ENCODE data around the gene HAGHL.
"Not testable (repeated sequence)": the region's sequence is repeated elsewhere in the genome, so short reads cannot be mapped to it uniquely, and the experiment has no call there.

HAGHL gene

GRCh38 chr16:689175-689897 lies 37.6 kb upstream of the HAGHL start:
- no peak for DNase-seq (ENCODE audit: low read depth)

DNA sequence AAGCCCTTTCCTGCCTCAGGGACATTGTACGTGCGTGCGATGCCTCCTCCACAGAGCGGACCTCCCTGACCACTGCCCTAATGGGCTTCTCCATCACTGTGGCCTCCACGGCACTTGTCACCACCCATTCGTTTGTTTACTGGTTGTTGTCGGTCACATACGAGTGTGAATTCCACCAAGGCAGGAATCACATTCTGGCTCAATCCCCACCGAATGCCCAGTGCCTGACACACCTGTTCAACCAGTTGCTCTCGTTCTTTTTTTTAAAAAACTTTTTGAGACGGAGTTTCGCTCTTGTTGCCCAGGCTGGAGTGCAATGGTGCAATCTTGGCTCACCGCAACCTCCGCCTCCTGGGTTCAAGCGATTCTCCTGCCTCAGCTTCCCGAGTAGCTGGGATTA lies 35.7 kb upstream of the HAGHL start:
- DNase-seq (ENCODE audit: low read depth), result not testable (repeated sequence)

DNA sequence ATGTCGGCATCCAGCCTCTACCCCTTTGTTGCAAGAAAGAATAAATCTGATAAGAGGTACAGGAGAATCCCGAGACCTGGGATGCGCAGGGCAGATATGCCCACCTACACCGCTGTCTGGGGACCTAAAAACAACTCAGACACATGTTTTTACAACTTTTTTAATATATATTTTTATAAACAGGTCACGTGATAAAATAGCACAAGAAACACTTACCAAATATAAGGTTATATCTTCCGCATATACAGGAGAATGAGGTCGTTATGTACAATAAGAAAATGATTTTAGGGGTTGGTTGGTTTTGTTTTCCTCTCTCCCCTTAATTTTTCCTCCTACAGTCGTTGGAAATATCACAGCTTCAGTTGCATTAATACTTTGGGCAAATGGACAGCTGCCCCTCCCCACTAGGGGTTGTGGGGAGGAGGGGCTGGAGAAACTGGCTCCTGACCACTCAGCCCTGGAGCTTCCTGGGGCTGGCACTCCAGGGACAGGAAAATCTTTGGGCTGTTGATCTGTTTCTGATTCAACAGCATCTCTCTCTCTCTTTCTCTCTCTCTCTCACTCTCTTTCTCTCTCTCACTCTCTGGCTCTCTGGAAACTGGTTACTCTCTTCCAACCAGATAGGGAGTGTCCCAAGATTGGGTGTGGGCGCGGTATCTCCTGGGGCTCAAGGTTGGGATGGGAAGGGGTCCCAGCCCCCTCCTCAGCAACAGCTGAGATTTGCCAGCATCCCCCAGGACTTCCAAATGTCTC lies 34.4 kb upstream of the HAGHL start:
- DNase-seq (ENCODE audit: low read depth), result no peak

DNA sequence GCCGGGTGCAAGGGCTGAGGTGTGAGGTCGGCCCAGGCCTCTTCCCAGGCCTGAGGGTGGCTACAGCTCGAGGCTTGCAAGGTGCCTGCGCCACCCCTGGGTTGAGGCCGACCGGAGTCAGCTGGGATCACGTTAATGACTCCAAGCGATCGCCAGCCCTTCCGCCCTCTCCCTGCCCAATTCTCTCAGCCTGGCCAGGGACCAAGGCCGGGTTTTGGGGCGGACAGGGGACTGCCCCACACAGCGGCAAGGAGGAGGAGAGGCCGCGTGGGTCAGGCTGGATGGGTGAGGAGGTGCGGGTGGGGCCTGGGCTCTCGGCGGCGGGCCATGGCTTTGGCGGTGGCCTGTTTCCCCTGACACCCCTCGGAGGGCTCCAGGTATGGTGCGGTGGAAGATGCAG lies 33.5 kb upstream of the HAGHL start:
- DNase-seq (ENCODE audit: low read depth), result no peak

DNA sequence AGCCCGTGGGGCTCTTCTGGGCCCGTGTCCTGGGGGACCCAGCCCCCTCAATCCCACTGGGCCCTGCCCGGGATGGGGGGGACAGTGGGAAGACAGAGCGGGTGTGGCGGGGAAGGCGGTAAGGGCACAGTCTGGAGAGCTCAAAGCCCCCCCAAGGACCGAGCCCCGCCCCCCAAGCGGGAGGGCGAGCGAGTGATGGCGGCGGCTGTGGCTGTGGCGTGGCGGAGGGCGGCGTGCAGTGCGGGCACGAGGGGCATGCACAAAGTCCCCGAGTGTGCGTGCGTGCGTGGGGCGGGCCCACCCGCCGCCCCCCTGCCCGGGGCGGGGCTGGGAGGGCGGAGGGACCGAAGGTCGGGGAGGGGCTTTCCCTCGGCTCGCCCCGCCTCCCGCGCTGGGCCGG lies 33.1 kb upstream of the HAGHL start:
- DNase-seq (ENCODE audit: low read depth), result no peak

- DNase-seq (ENCODE audit: low read depth), result no peak
Observed at GRCh38 chr16:694187-694862, 32.6 kb upstream of the HAGHL start.

DNA sequence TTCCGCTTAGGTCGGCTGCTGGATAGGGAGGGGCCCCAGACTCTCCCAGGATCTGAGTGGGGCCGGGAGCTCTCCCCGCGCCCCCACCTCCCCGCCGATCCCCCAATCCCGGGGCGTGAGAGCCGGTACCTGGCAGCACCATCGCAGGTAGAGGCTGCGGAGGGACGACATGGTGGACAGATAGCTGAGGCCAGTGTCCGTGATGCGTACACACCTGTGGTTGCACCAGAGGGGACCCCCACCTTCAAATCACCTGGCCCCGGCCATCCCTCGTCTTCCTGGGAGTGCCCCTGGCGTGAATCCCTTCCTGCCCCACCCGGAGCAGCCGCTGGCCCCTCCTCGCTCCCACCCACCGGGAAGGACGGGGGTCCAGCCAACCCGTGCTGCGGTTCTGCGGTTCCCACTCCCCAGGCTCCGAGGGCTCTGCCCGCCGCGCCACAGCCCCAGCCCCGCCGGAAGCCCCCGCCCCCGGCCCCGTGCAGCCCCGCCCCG lies 32.0 kb upstream of the HAGHL start:
- DNase-seq (ENCODE audit: low read depth), result no peak

DNA sequence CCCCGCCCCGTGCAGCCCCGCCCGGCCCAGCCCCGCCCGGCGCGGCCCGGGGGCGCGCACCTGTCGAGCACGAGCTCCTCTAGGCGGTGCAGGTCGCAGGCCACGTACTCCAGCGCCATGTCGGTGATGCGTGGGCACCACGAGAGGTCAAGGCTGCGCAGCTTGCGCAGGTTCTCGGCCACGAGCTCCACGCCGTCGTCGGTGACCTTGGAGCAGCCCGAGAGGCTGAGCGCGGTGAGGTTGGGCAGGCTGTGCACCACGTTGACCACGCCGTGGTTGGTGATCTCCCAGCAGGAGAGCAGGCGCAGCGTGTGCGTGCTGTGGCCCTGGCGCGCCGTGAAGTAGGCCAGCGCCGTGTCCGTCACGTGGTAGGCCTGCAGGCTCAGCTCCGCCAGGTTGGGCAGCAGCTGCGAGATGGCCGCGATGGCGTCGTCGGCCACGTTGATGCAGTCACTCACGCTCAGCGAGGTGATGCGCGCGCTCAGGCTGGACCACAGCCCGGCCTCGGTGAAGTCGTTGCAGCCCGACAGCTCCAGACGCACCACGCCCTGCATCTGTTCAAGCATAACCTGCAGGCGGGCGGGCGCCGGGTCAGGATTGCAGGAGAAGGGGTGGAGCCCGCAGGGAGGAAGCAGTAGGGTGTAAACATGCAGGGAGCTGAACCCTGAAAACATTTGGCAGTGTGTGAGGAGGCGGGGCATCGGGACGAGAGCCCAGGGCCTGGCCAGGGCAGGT lies 31.4 kb upstream of the HAGHL start:
- no peak for DNase-seq (ENCODE audit: low read depth)

- no peak for DNase-seq (ENCODE audit: low read depth)
Observed at GRCh38 chr16:698911-699671, 27.8 kb upstream of the HAGHL start.

DNA sequence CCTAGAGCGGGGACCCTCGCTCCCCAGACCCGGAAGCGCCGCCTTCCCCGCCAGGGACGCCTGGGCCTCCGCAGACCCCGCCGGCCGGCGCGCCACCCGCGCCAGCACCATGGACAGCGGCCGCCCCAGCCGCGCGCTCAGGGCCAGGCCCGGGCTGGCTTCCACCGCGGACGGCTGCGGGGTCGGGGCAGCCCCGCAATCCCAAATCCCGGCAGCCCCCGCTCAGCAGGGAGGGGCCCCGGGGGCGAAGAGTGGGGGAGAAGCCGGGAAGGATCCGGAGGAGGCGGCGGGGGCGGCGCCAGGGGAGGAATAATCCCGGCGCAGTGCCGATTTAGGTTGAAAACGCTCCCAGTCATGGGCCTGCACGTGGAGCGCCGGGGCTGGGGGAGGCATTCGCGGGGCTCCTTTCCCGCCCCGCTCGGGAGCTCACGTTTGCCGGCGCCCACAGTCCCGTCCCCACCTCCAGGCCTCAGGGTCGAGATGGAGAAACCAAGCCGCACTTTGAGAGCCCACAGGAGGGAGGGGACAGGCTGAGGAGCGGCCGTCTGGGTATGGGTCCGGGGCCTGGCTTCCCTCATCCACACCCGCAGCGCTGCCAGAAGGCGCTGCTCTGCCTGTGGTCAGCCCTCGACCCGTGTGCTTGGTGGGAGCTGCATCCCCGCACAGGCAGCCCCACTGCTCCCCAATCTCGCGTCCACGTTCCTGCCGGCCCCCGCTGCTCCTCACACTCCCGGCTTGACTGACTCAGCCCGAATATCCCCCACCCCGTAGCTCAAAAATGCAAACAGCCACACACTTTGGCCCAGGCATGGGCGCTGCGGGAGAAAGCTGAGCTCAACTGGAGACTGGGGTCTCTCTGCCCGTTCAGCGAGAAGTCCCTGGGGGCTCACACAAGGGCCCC lies 26.0 kb upstream of the HAGHL start:
- no peak for DNase-seq (ENCODE audit: low read depth)

DNA sequence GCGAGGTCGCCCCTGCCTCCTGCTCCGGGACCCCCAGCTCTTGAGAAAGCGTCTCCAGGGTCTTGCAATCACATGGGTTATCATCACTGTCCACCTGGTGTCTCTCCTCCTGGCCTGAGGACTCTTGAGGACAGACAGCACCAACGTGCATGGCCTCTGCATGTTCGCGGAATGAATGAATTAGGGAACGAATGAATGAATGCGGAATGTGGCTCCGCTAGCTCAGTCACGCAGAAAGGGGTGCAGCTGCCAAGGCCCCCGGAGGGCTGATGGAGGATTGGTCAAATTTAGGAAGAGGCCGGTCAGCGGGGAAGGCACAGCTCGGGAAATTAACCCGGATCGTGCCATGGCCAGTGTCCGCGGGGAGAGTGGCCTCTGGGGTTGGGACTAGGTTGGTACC lies 24.6 kb upstream of the HAGHL start:
- DNase-seq (ENCODE audit: low read depth), result no peak

DNA sequence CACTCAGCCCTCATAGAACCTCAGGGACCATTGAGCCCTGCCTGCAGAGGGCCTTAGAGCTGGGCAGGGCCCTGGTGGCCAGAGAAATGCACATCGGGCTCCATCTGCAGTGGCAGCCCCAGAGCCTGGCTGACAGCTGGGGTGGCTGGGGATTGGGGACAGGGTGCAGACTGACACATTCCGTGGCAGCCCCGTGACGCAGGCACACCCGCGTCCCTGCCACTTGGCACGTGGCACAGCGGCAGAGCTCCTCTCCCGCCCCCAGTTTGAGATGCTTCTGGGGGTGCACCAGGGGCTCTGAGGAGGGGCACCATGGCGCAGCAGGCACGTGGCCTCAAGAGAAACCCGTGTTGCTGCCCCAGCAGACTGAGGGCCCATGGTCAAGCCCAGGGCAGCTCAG lies 23.5 kb upstream of the HAGHL start:
- no peak for DNase-seq (ENCODE audit: low read depth)

DNA sequence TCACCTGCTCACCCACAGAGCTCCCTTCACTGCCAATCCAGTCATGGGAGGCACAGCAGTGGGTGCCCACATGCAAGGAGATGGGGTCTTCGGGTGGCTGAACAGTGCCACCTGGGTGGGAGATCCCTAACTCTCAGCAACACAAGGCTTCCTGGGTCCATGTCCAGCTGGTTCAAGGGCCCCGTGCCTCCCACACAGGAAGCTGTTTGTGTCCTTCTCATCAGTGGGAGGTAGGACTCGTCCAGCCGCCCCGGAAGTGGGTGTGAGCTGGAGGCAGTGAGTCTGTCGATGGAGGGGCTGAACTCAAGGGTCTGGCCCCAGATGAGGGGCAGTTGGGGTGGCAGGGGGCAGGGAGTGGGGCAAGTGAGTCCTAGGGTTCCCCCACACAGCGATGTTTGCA lies 22.9 kb upstream of the HAGHL start:
- DNase-seq (ENCODE audit: low read depth), result no peak

DNA sequence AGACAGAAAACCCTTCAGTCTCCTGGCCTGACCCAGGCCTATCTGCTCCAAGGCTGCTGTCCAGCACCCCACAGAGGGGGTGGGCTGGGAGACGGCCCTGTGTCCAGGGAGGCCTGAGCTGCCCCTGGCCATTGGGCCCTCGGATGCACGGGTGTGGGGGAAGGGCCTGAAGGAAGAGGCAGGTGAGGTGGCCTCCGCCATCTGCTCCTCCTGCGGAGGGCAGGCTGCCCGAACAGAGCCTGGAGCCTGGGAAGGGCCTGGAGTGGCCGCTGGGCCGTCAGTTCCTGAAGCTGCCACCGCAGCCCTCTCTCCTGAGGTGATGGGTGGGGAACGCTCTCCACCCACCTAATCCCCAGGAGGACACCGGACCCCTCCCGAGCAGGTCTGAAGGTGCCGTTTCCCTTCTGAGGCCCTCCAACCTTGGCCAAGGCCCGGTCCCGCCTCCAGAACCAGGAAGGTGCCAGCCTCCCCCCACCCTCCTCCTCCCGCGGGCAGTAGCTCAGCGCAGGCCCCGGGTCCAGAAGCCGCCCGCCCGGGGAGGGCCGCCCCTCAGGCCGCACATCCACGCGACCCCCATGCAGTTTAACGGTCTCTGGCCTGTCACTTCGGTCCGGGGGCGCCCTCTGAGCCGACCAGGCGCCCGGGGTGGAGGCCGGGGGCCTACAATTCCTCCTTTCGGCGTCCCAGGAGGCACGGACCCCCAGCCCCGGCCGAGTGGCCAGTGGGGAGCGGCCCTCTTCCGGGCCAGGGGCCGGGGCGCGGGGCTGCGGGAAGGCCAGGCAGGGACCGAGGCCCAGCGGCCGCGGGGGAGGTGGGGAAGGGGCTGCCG lies 22.1 kb upstream of the HAGHL start:
- DNase-seq (ENCODE audit: low read depth), result no peak

- DNase-seq (ENCODE audit: low read depth), result no peak
Observed at GRCh38 chr16:705431-706188, 21.3 kb upstream of the HAGHL start, which contains the start of gene FBXL16. Gene FBXL16 (minus strand): TSS chr16:705801. CDS start chr16:697405, 8,396 bp downstream.

DNA sequence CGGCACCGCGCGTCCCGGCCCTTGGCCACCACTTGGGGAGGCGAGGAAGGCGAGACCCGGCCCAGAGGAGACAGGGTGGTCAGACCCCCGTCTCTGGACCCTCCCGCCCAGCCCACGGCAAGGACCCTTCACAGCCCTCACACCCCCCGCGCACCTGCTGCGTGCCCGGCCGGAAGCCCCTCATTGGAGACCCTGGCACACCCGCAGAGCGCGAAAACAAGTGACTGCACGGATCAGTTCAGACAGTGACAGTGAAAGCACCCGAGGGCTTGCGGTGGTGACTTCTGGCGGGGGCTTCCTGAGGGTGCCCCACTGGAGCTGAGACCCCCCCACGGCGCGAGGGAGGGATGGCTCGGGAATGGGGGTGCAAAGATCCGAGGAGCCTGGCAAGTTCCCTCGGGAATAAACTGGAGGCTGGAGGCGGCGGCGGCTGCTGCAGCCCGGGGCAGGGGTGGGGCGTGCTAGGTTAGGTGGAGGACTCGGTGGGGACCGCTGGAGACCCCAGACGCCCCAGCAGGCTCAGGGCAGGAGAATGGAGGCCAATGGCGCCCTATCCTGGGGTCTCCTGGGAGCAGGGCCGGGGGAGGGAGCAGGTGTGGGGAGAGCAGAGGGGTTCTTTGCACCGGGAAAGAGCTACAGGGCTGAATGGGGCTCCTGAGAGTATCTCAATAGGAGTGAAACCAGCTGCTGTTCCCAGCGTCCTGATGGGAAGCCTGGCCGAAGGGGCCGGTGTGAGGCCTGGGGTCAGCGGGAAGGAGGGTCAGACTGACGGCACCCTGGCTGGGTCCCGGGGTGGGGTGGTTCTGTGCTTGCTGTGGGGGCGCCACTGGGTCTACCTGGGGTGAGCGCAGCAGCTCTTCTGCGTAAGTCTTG lies 20.5 kb upstream of the HAGHL start:
- no peak for DNase-seq (ENCODE audit: low read depth)

DNA sequence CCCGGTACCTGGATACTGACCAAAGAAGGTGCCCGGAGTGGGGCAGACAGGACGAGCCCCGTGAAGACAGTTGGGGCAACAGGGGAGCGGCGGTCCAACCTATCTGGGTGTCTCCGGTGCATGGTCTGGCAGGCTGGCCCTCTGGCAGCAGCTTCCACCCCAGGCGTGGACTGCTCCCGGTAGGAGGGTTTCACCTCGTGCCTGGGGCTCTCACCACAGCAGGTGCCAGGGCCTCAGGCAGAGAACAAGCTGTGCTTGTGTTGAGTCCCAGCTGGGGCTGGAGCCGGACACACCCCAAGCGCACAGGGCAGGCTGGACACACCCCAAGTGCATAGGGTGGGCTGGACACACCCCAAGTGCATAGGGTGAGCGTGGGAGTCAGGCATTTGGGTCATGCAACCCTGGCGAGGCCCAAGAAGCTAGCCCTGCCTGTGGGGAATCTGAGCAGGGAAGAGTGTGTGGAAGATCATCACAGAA lies 19.8 kb upstream of the HAGHL start:
- DNase-seq (ENCODE audit: low read depth), result no peak

DNA sequence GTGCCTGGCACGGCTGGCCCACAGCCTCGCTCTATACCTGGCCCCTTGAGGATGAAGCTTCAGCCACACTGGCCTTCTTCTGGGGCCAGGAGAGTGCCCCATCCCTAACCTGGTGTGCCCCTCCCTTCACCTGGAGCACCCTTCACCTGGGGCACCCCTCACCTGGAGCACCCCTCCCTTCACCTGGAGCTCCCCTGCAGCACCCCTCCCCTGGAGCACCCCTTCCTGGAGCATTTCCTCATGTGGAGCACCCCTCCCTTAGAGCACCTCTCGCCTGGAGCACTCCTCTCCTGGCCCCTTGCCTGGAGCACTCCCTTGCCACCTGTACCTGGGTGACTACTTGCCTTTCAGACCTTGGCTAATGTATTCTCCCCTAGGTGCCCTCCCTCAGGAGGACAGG lies 18.9 kb upstream of the HAGHL start:
- DNase-seq (ENCODE audit: low read depth), result no peak
